Activated CD8-positive, alpha-beta memory T cell treated with anti-CD3 and anti-CD28 coated beads for 4 hours (primary cell): ENCODE data around the gene UGT3A2.

ENCODE experiments used
- DNase-seq, 2 donors: peaks; one replicate each; pipeline ENCODE4 v3.0.0-alpha.2; 2020; ENCODE audit warnings: low read depth in 2 of 2

UGT3A2 gene

DNA sequence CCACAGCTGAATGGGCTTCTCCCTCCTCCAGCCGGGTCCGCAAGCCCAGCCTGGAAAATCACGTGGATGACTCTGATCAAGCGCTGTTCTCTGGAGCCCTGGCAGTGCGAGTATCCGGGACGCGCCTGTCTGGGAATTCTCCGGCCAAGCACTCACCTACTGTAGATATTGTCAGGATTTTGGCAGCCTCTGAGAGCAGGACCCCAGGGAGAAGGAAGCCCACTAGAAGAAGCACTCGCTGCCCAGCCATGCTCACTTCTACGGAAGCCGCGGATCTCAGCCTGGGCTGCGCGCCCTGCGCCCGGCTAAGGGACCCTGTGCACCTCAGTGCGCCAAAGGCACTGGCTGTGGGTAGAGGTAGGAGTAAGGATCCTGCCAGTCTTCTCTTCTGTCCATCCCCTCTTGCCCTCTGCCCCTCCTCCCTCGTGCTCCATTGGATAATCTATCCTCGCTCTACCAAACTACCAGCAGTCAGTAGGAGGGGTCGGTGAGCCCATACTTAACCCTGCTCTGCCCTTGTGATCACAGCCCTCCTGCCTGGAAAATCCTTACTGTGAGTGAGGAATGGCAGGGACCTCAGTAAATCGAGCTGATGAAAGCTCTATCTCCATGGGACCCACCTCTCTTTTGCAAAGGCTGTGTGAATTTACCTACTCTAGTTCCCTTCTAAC lies at the start of gene UGT3A2:
Gene UGT3A2, minus strand, starts transcription at position 343 of the 671 bp plus-strand sequence. Its CDS starts 93 bp downstream, at position 250.
- DNase-seq: no peak

DNA sequence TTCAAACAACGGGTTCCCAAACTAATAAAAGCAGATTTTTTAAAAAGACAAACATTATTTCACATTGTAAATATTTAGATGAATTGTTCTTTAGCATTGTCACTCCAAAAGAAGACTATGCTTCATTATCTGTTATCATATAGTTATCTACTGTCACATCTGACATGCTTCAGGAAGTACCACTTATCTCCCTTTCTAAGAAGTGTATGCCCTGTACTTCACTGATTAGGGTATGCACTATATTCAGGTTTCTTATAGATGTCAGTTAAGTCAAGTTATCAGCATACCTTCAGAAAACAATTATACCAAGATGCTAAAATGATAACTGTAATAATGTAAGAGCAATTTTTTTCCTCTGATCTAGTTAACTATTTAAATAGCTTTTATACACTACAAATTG lies 44.6 kb upstream of the UGT3A2 start:
- DNase-seq: no peak

GRCh38 chr5:36108758-36109460 lies 42.2 kb upstream of the UGT3A2 start:
- DNase-seq: no peak

- DNase-seq: no peak
Observed at GRCh38 chr5:36105819-36106218, 39.1 kb upstream of the UGT3A2 start.

DNA sequence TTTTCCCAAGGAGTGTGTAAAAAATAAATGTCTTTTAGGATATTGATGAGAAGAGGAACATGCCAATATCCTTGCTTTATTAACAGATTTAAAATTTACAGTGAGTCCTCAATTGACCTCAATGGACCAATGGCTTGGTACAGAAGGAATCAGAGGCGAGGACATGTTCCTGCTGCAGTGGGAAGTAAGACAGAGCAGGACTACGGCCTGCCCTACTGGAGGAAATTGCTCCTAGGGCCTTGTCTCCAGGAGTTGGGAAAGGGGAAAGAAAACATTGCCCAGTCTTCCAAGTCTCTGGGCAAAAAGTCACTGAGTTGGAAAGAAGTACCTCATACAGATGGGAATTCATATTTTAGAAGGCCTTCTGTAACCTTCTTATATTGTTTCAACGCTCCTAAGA lies 33.1 kb upstream of the UGT3A2 start:
- no peak for DNase-seq

- DNase-seq: no peak
Observed at GRCh38 chr5:36096486-36096885, 29.8 kb upstream of the UGT3A2 start.

DNA sequence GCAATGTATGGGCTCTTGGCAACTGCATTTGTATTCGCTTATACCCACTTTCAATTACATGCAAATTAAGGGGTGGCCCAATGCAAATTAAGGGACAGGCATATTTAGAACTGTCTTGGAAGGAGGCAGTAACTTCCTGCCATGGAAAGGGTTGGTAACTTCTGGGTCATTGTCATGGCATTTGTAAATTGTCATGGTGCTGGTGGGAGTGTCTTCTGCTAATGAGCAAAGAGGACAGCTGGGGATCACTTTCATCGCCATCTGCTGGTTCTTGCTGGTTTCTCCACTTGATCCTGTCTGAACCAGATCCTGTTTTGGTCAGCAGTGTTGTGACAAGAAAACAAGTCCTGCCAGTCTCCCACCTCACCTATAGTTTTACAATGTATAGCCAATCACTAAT lies 23.3 kb upstream of the UGT3A2 start:
- DNase-seq: no peak

- DNase-seq: no peak
Observed at GRCh38 chr5:36079200-36079781, 12.6 kb upstream of the UGT3A2 start.

- DNase-seq: no peak
Observed at GRCh38 chr5:36078430-36078829, 11.7 kb upstream of the UGT3A2 start.

DNA sequence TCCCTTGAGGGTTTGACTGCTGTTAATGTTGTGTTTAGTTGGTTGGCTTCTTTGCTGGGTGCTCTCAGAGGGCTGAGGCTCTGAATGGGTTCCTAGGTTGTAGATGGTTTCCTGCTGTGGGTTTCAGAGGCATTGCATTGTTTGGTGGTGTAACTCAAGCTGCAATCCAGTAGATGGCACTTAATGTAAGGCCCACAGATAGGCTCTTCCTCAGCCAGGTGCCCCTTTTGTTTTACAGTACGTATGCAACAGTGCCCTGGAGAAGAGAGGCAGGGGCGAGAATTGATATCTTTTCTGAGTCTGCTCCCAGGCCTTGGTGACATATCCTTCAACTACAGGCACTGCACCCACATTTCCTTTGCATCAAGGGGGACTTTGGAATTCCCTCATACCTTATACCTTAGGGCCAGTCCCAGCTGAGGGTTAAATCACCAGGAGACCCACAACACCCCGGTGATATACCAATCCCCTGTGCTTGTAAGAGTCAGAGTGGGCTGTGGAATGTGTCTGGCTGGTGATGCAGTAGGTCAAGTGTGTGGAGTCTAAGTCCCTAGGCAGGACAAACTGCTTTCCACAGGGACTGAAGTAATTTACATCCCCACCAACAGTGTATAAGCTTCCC lies 7.0 kb upstream of the UGT3A2 start:
- DNase-seq: no peak

DNA sequence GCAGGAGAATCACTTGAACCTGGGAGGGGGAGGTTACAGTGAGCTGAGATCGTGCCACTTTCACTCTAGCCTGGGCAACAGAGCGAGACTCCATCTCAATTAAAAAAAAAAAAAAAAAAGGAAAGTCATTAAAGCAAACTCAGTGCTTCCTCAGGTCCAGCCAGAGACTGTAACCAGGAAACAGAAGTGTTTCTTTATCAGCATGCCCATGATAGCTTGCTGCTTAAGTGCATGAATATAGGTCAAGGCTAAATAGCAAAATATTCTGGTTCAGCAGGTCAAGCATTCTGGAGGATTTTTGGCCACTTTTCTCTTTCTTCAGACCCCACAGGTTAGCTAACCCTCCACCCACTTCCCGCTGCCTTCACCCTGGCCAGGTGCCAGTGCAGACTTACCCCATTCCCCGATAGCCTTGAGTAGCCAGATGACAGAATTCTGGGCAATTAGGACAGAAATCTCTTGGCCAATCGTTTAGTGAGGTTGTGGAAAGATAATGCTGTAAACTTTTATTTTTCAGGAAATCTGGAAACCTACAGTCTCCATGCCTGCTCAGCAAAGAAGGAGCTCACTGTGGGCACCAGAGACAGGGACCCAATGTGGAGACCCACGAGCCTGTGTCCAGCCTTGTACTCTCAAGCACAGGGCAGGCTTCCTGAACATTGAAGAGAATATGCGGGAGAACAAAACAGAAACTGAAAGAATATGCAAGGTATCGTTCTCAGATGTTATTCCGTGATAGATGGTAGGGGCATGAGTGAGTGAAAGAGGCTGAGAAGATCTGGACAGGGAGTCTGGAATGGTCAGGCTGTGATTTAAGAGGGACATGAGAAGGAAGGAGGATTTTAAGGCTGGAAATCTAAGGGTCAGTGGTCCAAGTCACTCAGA lies 4.2 kb upstream of the UGT3A2 start:
- DNase-seq: no peak

DNA sequence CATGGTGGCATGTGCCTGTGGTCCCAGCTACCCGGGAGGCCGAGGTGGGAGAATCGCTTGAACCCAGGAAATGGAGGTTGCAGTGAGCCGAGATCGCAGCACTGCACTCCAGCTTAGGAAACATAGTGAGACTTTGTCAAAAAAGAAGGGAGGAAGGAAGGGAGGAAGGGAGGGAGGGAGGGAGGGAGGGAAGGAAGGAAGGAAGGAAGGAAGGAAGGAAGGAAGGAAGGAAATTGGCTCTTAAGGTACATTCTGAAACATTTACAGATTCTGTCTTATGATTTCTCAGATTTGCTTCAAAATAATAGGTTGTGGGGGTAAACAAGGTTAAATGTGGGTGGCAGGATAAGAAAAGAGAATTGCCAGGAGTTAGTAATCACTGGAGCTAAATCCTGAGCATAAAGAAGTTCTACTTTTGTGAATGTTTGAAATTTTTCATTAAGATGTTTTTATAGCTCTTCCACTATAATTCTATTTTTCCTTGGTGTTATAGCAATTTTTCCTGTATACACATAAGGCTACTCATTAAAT lies 2.1 kb upstream of the UGT3A2 start:
- no peak for DNase-seq

DNA sequence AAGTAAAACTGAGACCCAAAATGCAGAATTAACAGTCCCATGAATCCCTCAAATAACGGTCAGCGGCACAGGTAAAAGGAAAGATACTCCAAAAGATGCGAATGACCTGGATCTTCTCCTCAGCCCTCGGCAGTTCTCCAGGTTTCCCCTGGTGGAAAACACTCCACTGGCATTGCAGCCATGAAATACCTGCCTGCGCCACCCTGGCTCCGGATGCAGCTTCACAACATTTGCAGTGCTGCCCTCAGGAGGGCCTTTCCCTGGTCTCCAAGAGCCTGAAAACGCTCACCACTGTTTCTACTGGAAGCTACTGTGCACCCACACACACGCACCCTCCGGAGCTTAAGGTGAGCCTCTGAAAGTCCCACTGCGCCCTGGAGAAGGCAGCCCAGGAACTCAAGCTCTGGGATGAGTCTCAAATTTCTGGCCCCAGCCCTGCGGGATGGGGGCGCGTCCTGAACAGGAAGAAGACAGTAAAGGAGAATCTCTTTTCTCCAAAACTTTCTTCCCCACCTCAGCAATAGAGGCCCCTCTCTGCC lies 612 bp downstream of the UGT3A2 start:
- no peak for DNase-seq

GRCh38 chr5:36060420-36060887 lies 6.2 kb downstream of the UGT3A2 start:
- DNase-seq: no peak

- no peak for DNase-seq
Observed at GRCh38 chr5:36059571-36060419, 6.9 kb downstream of the UGT3A2 start.

DNA sequence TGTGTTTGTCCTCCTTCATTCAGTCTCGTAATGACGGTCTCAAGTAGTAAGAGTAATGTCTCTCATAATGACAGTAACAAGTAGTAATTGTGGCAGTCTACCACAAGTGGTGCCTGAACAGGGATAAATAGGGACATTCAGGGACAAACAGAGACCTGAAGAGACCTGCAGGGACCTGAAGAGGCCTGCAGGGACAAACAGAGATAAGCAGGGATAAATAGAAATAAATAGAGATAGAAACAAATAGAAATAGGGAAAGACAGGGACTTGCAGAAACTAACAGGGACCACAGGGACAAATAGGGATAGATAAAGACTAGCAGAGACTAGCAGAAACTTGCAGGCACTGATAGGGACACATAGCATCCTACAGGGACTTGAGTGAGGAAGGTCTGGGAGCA lies 7.9 kb downstream of the UGT3A2 start:
- DNase-seq: no peak

DNA sequence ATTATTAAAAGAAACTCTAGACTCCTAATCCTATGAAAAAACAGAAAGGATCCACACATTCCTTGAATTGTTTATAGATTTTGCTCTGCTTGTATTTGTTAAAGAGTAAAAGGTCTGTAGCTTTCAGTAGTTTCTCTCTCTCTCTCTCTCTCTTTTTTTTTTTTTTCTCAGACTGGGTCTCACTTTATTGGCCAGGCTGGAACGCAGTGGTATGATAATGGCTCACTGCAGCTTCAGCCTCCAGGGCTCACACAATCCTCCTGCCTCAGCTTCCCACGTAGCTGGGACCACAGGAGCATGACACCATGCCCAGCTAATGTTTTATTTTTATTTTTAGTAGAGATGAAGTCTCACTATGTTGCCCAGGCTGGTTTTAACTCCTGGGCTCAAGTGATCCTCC lies 9.3 kb downstream of the UGT3A2 start:
- no peak for DNase-seq

DNA sequence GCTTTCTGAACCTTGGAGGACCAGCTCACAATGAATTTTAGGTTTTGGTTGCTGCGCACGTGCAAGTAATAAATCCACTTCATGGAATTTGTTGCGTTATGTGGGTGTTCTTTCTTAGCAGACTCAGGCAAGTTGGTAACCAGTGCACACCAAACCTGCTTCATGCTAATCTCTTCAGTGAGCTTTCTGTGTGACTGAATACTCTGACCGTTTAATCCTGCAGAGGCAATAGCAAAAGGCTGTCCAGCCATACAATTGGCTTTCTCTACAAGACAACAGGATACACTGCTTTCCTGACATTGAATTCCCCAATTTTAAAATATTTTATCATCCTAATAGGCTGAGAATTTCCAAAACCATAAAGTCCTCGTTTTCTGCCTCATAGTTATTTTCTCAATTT lies 10.3 kb downstream of the UGT3A2 start:
- DNase-seq: no peak

DNA sequence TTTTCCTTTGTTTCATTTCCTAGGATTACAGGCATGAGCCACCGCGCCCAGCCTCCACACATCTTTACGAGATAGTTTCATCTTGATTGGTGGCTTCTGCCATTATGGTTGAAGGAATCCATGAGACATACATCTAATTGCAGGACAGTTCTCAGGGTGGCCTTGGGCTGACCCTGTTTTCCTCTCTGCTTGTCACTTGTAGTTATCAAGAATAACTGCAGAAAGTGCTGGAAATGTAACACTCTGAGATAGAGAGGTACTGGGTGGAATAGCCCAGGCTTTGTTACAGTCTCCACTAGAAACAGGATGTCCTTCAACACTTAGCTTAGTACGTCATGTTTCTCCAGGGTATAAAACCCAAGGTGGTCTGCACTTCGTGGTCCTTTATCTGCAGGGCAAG lies 10.7 kb downstream of the UGT3A2 start:
- no peak for DNase-seq

GRCh38 chr5:36054647-36055046 lies 12.0 kb downstream of the UGT3A2 start:
- DNase-seq: no peak
